OCI-LY1 (cell line): ENCODE measurements around the gene ATOSA.

Source experiments
- H2AFZ ChIP-seq: fragments of 200-600 bp; sonication (generic), shearing (Covaris generic); 2 replicates; pipeline ENCODE4 v1.6.0; 2014; ENCODE audit warnings: antibody characterized with exemption, mild to moderate bottlenecking, low read length
- H3F3A ChIP-seq: fragments of 200-600 bp; sonication (generic), shearing (Covaris generic); 2 replicates; pipeline ENCODE4 v1.6.0; 2014; ENCODE audit warnings: mild to moderate bottlenecking, antibody characterized with exemption, low read length, moderate library complexity; ENCODE audit not compliant: insufficient read depth
- H3K27ac ChIP-seq: fragments of 200-600 bp; sonication (generic); 2 replicates; pipeline ENCODE4 v1.5.1; 2014; ENCODE audit warnings: low read length, mixed run types, mild to moderate bottlenecking, low read depth; ENCODE audit not compliant: poor library complexity, severe bottlenecking
- H3K27me3 ChIP-seq: fragments of 200-600 bp; sonication (generic); 2 replicates; pipeline ENCODE4 v1.6.0; 2014; ENCODE audit warnings: antibody characterized with exemption, mild to moderate bottlenecking, low read length, moderate library complexity; ENCODE audit not compliant: insufficient read depth
- H3K36me3 ChIP-seq: fragments of 200-600 bp; sonication (generic); 2 replicates; pipeline ENCODE4 v1.6.1; 2014; ENCODE audit warnings: mild to moderate bottlenecking, antibody characterized with exemption, low read length, moderate library complexity, mixed read lengths; ENCODE audit not compliant: insufficient read depth
- H3K4me1 ChIP-seq: fragments of 200-600 bp; sonication (generic); 2 replicates; pipeline ENCODE4 v1.5.1; 2014; ENCODE audit warnings: mild to moderate bottlenecking, low read length, moderate library complexity; ENCODE audit not compliant: insufficient read depth, severe bottlenecking
- H3K4me2 ChIP-seq: fragments of 200-600 bp; sonication (generic), shearing (Covaris generic); 2 replicates; pipeline ENCODE4 v1.6.1; 2014; ENCODE audit warnings: low read length
- H3K4me3 ChIP-seq: fragments of 200-600 bp; sonication (generic); 2 replicates; pipeline ENCODE4 v1.5.1; 2014; ENCODE audit warnings: low read length, low read depth, mild to moderate bottlenecking, mixed read lengths; ENCODE audit not compliant: poor library complexity, severe bottlenecking
- H3K79me2 ChIP-seq: fragments of 200-600 bp; shearing (Covaris generic); 2 replicates; pipeline ENCODE4 v1.6.1; 2016; ENCODE audit warnings: mixed run types, low read length, mixed read lengths; ENCODE audit not compliant: insufficient read depth
- H3K9ac ChIP-seq: fragments of 200-600 bp; sonication (generic), shearing (Covaris generic); 2 replicates; pipeline ENCODE4 v1.6.1; 2014; ENCODE audit warnings: mild to moderate bottlenecking, low read length, mixed read lengths
- H3K9me2 ChIP-seq: fragments of 200-600 bp; sonication (generic), shearing (Covaris generic); 2 replicates; pipeline ENCODE4 v1.6.1; 2014; ENCODE audit warnings: low read depth, mild to moderate bottlenecking, low read length, mixed read lengths
- H3K9me3 ChIP-seq: fragments of 200-600 bp; shearing (Covaris generic); 2 replicates; pipeline ENCODE4 v1.6.1; 2014; ENCODE audit warnings: low read length, mixed read lengths
- H4K20me1 ChIP-seq: fragments of 200-600 bp; sonication (generic), shearing (Covaris generic); 2 replicates; pipeline ENCODE4 v1.6.0; 2016; ENCODE audit warnings: mild to moderate bottlenecking, low read length; ENCODE audit not compliant: insufficient read depth
- EZH2 ChIP-seq: fragments of 200-600 bp; sonication (generic), shearing (Covaris generic); IDR thresholded peaks from 2 replicates; pipeline ENCODE4 v1.8.0; 2017; ENCODE audit warnings: borderline replicate concordance, mixed run types, mild to moderate bottlenecking, antibody characterized with exemption, low read length, moderate library complexity, mixed read lengths
- TF ChIP-seq, protein P1 (sequence below): fragments of 200-600 bp; sonication (generic), shearing (Covaris generic); IDR thresholded peaks from 2 replicates; pipeline ENCODE4 v1.5.1; 2017; ENCODE audit warnings: mild to moderate bottlenecking, antibody characterized with exemption, low read length, moderate library complexity, mixed read lengths

ATOSA gene

DNA sequence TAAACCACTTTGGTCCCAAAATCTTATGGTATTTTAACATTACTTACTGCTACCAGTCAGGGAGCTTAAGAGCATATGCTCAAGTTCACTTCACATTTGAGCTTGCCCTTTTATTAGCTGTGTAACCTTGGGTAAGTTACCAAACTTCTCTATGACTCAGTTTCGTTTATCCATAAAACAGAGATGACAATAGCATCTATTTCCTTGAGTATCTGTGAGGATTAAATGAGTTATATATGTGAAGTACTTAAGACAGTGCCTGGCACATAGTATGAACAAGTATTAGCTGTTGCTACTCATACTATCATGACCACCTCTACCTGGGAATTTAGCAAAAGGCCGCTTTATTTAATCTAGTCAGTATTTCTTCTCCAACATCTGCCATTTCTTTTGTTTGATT lies 5.9 kb downstream of the ATOSA start:
- no peaks in the 10 kb centered on the region; the same call in 1 of the 2 replicates for H3F3A ChIP-seq
- no peak overlapping the region for H2AFZ ChIP-seq
- peaks cover 47% of the 10 kb centered on the region for H3K4me1 ChIP-seq
- H3K27ac ChIP-seq = peak overlapping the region; percentile 19
- TF ChIP-seq, protein P1, sequence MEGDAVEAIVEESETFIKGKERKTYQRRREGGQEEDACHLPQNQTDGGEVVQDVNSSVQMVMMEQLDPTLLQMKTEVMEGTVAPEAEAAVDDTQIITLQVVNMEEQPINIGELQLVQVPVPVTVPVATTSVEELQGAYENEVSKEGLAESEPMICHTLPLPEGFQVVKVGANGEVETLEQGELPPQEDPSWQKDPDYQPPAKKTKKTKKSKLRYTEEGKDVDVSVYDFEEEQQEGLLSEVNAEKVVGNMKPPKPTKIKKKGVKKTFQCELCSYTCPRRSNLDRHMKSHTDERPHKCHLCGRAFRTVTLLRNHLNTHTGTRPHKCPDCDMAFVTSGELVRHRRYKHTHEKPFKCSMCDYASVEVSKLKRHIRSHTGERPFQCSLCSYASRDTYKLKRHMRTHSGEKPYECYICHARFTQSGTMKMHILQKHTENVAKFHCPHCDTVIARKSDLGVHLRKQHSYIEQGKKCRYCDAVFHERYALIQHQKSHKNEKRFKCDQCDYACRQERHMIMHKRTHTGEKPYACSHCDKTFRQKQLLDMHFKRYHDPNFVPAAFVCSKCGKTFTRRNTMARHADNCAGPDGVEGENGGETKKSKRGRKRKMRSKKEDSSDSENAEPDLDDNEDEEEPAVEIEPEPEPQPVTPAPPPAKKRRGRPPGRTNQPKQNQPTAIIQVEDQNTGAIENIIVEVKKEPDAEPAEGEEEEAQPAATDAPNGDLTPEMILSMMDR = no peak
- no peak for TF ChIP-seq EZH2
- H4K20me1 ChIP-seq = no peaks in the 10 kb centered on the region
- H3K79me2 ChIP-seq = peaks cover 89% of the 10 kb centered on the region
- H3K4me3 ChIP-seq = no peak overlapping the region
- H3K36me3 ChIP-seq = peaks cover 87% of the 10 kb centered on the region
- H3K9me3 ChIP-seq = no peaks in the 10 kb centered on the region
- no peak overlapping the region; the same call in 1 of the 2 replicates for H3K4me2 ChIP-seq
- H3K27me3 ChIP-seq = no peaks in the 10 kb centered on the region
- no peak overlapping the region for H3K9ac ChIP-seq
- no peaks in the 10 kb centered on the region for H3K9me2 ChIP-seq

DNA sequence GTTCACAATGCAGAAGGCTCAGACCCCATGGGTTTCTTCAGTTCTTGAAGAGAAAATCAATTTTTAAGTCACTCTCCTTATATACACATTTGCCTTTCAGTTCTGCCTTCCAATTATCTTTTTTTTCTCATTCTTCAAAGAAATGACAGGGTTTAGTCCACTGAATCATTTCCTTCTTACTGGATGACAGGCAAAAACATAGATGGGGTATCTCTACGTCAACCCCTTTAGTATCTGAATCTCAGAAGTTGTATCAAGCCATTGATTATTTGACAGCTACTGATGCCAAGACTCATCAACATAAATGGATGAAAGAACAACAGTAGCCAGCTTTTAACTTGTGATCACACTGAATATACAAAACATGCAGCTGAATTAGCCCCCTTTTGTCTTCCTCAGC lies 6.5 kb downstream of the ATOSA start:
- no peaks in the 10 kb centered on the region for H4K20me1 ChIP-seq
- no peak overlapping the region for H2AFZ ChIP-seq
- H3K79me2 ChIP-seq = peaks cover 93% of the 10 kb centered on the region
- peaks cover 46% of the 10 kb centered on the region for H3K4me1 ChIP-seq
- TF ChIP-seq, protein P1 = no peak
- TF ChIP-seq EZH2 = no peak
- no peak overlapping the region for H3K27ac ChIP-seq
- H3K9me2 ChIP-seq = no peaks in the 10 kb centered on the region
- no peaks in the 10 kb centered on the region for H3K9me3 ChIP-seq
- no peaks in the 10 kb centered on the region for H3K27me3 ChIP-seq
- no peaks in the 10 kb centered on the region; the same call in 1 of the 2 replicates for H3F3A ChIP-seq
- peaks cover 91% of the 10 kb centered on the region for H3K36me3 ChIP-seq
- no peak overlapping the region for H3K4me2 ChIP-seq
- H3K9ac ChIP-seq = no peak overlapping the region
- H3K4me3 ChIP-seq = no peak overlapping the region

GRCh38 chr15:52670087-52670486 lies 9.1 kb downstream of the ATOSA start:
- H3K4me2 ChIP-seq = no peak overlapping the region
- no peaks in the 10 kb centered on the region for H3K9me2 ChIP-seq
- H3F3A ChIP-seq = no peaks in the 10 kb centered on the region; the same call in 1 of the 2 replicates
- H3K9me3 ChIP-seq = no peaks in the 10 kb centered on the region
- H3K4me3 ChIP-seq = no peak overlapping the region
- H4K20me1 ChIP-seq = no peaks in the 10 kb centered on the region
- peaks cover 92% of the 10 kb centered on the region for H3K79me2 ChIP-seq
- no peak overlapping the region for H2AFZ ChIP-seq
- no peaks in the 10 kb centered on the region for H3K27me3 ChIP-seq
- H3K36me3 ChIP-seq = peaks cover 91% of the 10 kb centered on the region
- peaks cover 20% of the 10 kb centered on the region for H3K4me1 ChIP-seq
- no peak overlapping the region for H3K27ac ChIP-seq
- TF ChIP-seq, protein P1 = no peak
- TF ChIP-seq EZH2 = no peak
- no peak overlapping the region for H3K9ac ChIP-seq
